ENCODE data around the gene GXYLT2. TPM values are rescaled to one million over a fixed set of nuclear protein-coding genes. Genes with fewer than 3 reads are reported as not detected.

Gene GXYLT2
- polyA plus RNA-seq, 1 experiment = 42.5 TPM

DNA sequence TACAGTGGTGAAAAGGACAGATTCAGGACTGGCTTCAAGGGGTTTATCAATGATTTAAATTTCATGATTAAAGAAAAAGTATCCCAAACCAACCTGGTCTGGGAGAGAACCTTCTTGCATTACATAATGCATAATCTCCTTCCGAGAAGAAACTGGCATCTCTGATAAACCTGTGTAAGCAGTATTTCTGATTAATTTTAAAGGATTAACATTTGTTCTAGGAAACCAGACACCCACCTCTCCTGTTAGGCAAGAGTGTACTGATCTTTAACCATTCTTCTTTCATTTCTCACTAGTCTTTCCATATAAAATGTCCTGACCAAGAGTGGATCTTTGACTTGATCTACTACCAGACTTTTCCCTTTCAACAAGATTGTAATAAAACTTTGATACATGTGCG lies 85.9 kb downstream of the GXYLT2 start:
- Histone ChIP-seq H3K27ac (ENCODE audit: low read depth, low read length) (no peak overlapping the region), H3K4me3 (ENCODE audit: low read depth, low read length) (no peak overlapping the region), H3K9me3 (ENCODE audit: control insufficient read depth, insufficient read depth, low read length) (no peaks in the 10 kb centered on the region), H3K27me3 (ENCODE audit: control insufficient read depth, insufficient read depth, low read length) (no peaks in the 10 kb centered on the region)
- no peak for DNase-seq (ENCODE audit: low read depth, low spot score)
- POLR2A ChIA-PET = no interaction called here
- CTCF ChIA-PET = no interaction called here
- no peak for TF ChIP-seq CTCF (IDR thresholded peaks at IDR 0.05; ENCODE audit: low read depth, low read length)

GRCh38 chr3:72974956-72975355 lies 87.1 kb downstream of the GXYLT2 start:
- no peak for DNase-seq (ENCODE audit: low read depth, low spot score)
- POLR2A ChIA-PET = no interaction called here
- Histone ChIP-seq H3K27me3 (ENCODE audit: control insufficient read depth, insufficient read depth, low read length) (no peaks in the 10 kb centered on the region), H3K27ac (ENCODE audit: low read depth, low read length) (no peak overlapping the region), H3K4me3 (ENCODE audit: low read depth, low read length) (no peak overlapping the region), H3K9me3 (ENCODE audit: control insufficient read depth, insufficient read depth, low read length) (no peaks in the 10 kb centered on the region)
- TF ChIP-seq CTCF (IDR thresholded peaks at IDR 0.05; ENCODE audit: low read depth, low read length) = no peak
- CTCF ChIA-PET = interaction anchor here (0.6 to 0.7 kb wide), 2 partner anchors 17 to 22 kb away, joined by 3 to 5 read pairs; partner anchors contain the start of gene PPP4R2

- Histone ChIP-seq H3K27ac (ENCODE audit: low read depth, low read length) (no peak overlapping the region), H3K27me3 (ENCODE audit: control insufficient read depth, insufficient read depth, low read length) (no peaks in the 10 kb centered on the region), H3K9me3 (ENCODE audit: control insufficient read depth, insufficient read depth, low read length) (no peaks in the 10 kb centered on the region), H3K4me3 (ENCODE audit: low read depth, low read length) (no peak overlapping the region)
- ChIA-PET POLR2A (no interaction called here), CTCF (interaction anchor here (0.6 to 1.2 kb wide), 2 partner anchors 13 to 81 kb away, joined by 4 to 5 read pairs; no protein-coding TSS in a partner anchor)
- no peak for DNase-seq (ENCODE audit: low read depth, low spot score)
- no peak for TF ChIP-seq CTCF (IDR thresholded peaks at IDR 0.05; ENCODE audit: low read depth, low read length)
Observed at GRCh38 chr3:72976281-72976741, 88.5 kb downstream of the GXYLT2 start.

DNA sequence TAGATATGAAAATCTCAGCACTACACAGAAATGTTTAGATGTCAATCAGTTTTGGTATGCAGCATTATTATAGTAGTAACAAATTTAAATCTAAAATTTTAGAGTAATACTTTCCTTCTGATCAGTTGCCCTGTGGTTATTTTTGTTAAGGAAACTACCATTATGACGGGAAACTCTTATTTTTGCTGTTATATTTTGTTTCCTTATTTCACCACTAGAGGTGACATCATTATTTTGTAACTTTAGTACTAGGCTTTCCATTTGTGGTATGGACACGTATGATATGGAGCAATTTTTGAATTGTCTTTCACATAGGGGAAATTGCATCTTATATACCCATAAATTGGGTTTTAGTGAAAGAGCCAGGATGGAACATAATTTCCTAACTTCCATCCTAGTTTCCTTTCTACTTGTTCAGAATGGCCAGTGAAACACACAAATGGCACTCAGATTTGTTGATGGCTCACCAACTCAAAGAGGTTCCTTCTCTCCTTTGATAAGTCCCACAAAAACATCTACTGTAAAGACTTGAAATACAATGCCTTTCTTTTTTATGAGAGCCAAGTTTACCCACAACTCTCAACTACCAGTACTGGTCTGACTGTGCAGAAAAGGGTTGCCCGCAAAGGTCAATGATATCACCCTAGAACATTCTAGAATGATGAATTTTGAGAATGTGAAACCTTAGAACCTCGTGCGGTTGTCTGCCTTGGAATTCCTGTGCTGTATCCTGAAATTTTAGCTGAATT lies 89.4 kb downstream of the GXYLT2 start:
- TF ChIP-seq CTCF (IDR thresholded peaks at IDR 0.05; ENCODE audit: low read depth, low read length) = no peak
- POLR2A ChIA-PET = no interaction called here
- Histone ChIP-seq H3K27me3 (ENCODE audit: control insufficient read depth, insufficient read depth, low read length) (no peaks in the 10 kb centered on the region), H3K27ac (ENCODE audit: low read depth, low read length) (no peak overlapping the region), H3K4me3 (ENCODE audit: low read depth, low read length) (no peak overlapping the region), H3K9me3 (ENCODE audit: control insufficient read depth, insufficient read depth, low read length) (no peaks in the 10 kb centered on the region)
- DNase-seq (ENCODE audit: low read depth, low spot score) = no peak
- CTCF ChIA-PET = no interaction called here

- Histone ChIP-seq H3K4me3 (ENCODE audit: low read depth, low read length) (no peak overlapping the region), H3K27ac (ENCODE audit: low read depth, low read length) (no peak overlapping the region), H3K9me3 (ENCODE audit: control insufficient read depth, insufficient read depth, low read length) (peaks cover 9% of the 10 kb centered on the region), H3K27me3 (ENCODE audit: control insufficient read depth, insufficient read depth, low read length) (no peaks in the 10 kb centered on the region)
- no peak for DNase-seq (ENCODE audit: low read depth, low spot score)
- CTCF ChIA-PET = interaction anchor here (0.7 kb wide), 1 partner anchor 16 kb away, joined by 4 read pairs; no protein-coding TSS in a partner anchor
- TF ChIP-seq CTCF (IDR thresholded peaks at IDR 0.05; ENCODE audit: low read depth, low read length) = no peak
- POLR2A ChIA-PET = no interaction called here
Observed at GRCh38 chr3:72982609-72983366, 94.9 kb downstream of the GXYLT2 start.

Data from AG04450 (cell line).